ENCODE measurements around the gene ZNF276.

ZNF276 gene

DNA sequence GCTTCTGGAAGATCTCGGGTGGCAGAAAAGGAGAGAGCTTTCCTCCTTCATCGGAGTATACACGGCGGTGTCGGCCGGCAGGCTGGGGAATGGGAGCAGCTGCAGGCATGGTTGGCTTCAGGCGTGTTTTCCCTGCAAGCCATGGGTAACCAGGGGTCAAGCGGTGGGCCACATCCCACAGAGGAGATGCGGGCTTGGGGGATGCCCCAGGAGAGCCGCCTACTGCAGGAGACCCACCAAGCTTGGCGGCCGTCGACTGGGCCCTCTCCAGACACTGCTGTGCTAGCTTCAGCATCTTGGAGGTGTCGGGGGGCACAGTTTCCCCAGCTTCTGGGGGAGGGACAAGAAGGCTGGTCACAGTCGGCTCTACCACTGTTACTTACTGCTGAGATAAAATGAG lies 4.8 kb upstream of the ZNF276 start:
- DNase-seq (ENCODE audit: low read depth) = no peak

DNA sequence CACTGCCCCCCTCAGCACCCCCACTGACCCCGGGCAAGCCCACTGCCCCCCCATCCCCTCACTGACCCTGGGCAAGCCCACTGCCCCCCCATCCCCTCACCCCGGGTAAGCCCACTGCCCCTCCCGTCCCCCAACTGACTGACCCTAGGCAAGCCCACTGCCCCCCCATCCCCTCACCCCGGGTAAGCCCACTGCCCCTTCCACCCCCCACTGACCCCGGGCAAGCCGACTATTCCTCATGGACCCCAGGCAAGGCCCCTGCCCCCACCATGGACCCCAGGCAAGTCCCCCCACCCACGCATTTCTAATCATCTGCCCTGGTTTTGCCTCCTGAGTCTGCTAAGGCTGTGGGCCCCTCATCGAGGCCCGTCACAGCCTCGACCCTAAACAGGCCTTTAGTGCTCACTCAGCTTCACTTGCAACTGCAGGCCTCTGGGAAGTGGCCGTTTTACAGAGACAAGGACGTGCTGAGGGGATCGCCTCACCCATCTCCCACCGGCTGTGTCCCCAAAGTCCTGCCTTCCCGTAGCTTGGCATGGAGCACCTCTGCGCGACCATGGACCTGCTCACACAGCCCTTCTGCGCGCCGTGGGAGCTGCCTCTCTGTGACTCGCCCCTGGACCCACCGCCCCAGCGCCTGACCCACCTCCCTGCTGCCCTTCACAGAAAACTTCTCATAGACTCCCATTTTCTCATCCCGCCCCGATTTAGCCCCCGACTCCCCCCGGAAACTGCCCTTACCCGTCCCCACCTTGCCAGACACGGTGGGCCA lies 4.2 kb upstream of the ZNF276 start:
- DNase-seq (ENCODE audit: low read depth) = no peak

DNA sequence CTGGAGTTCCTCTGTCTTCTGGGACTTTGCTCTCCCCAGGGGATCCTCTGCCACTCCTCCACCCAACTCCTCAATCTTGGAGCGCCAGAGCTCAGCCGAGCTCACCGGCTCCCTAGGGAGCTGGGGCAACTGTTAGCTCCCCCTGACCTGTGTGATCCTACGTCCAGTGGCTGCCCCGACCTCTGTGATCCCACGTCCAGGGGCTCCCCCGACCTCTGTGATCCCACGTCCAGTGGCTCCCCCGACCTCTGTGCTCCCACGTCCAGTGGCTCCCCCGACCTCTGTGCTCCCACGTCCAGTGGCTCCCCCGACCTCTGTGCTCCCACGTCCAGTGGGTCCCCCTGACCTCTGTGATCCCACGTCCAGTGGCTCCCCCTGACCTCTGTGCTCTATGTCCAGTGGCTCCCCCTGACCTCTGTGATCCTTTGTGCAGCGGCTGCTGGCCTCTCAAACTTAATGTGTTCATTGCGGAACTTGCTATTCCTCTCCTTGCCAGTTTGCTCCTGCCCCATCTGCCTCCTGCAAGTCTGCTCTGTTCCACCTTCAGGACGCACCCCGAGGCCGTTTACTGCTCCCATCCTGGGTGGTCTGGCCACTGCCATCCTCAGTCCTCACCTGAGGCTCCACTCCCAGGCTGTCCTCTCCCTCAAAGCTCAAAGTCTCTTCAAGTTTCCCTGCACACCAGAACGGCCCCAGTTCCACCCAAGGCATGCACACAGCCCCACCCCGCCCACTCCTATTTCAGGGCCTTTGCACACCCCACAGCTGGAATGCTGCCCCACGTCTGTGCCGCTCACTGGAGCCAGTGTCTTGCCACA lies 3.4 kb upstream of the ZNF276 start:
- DNase-seq (ENCODE audit: low read depth) = no peak

DNA sequence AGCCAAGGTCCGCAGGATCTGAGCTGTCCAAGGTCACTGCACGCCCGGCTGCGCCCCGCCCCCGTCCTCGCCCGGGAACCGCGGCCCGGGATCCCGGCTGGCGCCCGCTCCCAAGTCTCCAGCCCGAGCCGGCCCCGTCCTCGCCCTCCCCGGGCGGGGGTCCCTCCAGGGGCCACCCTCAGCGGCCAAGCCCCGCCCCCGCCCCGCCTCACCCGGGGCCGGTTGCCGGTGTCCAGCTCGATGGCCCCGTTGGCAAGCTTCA lies 855 bp upstream of the ZNF276 start:
- DNase-seq (ENCODE audit: low read depth) = no peak

DNA sequence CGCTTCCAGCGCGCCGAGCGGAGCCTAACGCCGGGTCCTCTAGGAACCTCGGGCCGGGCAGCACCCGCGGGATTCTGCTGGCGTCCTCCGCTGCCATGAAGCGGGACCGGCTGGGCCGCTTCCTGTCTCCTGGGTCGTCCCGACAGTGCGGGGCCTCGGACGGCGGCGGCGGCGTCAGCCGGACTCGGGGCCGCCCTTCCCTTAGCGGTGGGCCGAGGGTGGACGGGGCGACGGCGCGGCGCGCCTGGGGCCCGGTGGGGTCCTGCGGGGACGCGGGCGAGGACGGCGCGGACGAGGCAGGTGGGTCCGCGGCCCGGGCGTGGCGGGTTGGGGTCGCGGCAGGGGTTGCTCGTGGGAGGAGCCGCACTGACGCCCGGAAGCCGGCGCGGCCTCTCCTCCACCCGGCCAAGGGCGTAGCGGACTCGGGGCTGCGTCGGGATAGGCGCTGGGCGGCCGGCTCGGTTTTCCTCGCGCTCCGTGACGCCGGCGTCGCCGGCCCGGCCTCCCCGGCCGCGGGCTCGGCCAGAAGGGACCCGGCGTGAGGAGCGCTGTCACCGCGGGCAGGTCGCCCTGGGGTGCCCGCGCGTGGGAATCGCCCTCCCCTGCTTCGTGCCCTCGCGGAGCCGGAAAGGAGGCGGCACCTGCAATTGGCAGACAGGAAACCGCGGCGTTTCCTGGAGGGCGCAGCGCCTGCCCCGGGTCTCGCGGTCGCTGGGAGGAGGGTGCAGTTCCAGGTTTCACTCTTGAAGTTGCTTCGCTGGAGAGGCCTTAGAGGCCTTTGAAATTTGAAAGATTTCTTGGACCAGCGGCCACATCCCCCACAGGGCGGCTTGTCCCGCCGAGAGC lies 432 bp downstream of the ZNF276 start:
- DNase-seq (ENCODE audit: low read depth) = peak; percentile 26

DNA sequence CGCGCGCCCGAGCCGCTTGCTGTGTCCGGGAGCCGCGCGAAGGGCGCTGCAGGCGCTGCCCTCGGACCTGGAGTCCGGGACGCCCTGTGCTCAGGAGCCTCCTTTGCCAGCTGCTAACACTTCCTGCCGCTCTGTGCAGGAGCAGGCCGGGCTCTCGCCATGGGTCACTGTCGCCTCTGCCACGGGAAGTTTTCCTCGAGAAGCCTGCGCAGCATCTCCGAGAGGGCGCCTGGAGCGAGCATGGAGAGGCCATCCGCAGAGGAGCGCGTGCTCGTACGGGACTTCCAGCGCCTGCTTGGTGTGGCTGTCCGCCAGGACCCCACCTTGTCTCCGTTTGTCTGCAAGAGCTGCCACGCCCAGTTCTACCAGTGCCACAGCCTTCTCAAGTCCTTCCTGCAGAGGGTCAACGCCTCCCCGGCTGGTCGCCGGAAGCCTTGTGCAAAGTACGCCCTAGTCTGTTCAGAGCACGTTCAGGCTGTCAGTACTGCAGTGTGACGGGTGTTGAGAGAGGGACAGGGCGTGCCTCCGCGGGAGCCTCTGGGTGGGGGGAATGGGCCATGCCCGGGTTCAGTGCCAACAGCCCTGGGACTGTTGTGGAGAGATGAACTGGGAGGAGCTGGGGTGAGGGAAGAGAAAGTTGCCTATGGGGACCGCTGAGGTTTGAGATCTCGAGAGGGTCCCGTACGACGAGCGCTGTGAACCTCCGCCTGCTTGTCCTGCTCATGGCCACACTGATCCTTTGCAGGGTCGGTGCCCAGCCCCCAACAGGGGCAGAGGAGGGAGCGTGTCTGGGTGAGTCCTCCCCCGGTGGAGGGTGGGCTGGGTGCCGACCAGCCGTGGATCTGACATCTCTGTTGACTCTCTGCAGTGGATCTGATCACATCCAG lies 1.3 kb downstream of the ZNF276 start:
- peak; percentile 67 for DNase-seq (ENCODE audit: low read depth)

DNA sequence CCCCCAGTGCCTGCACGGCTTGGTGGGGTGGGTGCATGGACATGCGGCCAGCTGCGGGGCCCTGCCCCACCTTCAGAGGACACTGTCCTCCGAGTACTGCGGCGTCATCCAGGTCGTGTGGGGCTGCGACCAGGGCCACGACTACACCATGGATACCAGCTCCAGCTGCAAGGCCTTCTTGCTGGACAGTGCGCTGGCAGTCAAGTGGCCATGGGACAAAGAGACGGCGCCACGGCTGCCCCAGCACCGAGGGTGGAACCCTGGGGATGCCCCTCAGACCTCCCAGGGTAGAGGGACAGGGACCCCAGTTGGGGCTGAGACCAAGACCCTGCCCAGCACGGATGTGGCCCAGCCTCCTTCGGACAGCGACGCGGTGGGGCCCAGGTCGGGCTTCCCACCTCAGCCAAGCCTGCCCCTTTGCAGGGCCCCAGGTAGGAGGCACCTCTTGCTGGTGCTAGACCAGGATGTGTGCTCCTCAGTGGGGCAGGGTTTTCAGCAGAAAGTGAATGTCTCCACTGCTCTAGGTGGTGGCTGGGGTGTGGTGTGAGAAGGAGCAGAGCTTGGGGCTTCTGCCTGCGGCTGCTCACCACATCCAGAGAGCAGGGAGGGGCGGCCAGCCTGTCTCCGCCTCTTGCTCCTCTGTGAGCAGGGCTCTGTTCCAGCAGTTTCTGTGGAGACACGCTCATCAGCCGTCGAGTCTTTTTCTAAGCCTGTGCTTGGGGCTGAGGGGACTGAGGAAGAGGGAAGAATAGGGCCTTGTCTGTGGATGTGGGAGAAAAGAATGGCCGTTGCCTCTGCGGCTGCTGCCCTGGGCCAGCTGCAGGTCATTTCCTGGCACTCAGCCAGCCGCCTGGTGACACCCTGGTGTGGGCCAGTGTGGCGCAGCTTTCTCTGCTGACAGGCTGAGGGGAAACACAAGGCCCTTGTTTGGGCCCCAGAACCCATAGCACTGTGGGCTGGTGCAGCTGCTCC lies 2.2 kb downstream of the ZNF276 start:
- DNase-seq (ENCODE audit: low read depth) = no peak

DNA sequence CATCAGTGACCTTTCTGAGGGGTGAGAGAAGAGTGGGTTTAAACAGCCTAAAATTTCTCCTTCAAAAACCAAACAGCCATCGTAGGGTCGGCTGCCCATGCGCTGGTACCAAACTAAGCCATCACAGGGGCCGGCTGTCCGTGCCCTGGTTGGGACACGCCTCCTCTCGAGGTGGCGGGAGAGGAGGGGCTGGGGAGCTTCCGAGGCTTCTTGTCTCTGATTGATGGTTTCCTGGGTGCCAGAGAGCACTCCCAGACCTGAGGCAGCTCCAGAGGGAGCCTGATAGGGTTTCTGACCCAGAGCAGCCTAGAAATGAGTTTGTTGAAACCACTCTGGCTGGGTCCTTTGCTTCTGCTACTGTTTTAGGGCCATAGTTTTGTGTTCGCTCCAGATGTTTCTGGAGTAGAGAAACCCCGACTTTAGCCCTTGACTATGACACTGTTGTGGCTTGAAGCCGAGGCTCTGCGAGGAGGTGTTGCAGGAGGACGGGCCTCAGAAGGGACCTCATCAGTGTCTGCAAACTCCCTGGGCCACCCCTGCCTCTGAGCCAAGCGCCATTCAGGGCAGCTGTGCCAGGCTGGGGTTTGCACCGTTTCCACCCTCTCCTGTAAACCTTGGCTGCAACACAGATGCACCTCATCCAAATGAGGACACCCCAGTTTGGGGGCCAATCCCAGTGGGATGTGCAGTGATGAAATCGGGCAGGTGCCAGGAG lies 6.2 kb downstream of the ZNF276 start:
- no peak for DNase-seq (ENCODE audit: low read depth)

DNA sequence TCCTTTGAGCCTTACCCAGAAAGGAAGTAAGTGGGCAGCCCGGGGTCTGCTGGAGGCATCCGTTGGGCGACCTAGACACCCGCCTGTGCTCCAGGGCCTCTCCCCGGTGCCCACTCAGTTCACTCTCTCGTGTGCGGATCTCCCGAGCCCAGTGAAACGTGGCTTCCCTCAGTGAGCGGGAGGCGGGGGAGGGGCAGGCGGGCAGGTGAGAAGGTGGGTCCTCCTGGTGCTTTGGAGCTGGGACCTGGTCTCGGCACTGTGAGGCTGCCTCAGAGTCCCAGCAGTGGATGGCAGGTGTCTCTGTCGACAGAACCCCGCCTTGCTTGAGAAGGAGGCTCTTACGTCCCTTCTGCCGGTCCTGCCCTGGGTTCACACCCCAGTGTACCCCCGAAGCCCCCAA lies 8.0 kb downstream of the ZNF276 start:
- no peak for DNase-seq (ENCODE audit: low read depth)

DNA sequence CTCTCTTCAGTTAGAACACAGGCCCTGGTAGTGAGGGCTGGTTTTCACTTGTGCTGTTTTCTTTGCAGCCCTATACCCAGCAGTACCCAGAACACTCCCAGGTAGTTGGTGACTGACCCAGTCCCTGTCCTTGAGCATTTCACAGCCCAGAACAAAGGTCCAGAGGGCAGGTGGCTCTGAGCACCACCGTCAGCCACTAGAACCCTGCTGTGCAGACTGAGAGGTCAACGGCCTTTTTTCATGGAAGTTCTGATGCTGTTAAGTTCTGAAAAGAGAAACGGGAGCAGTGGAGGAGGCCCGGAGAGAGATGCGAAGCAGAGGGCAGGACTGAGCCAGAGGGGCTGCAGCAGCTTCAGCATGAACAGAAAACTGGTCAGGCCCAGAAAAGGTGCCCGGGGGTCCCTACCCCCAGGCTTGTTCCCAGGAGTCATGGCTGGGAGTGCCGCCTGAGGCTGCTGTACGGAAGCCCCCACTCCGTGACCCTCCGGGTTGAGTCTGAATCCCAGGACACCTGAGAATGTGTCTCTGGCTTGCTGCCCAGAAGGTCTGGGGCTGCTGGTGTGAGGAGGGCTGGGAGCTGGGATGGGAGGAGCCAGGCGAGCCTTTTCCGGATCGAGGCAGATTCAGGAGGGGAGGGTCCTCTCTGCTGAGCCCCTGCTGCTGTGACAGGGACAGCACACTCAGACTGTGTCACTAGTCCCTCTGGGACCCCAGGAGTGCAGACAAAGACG lies 8.7 kb downstream of the ZNF276 start:
- no peak for DNase-seq (ENCODE audit: low read depth)

DNA sequence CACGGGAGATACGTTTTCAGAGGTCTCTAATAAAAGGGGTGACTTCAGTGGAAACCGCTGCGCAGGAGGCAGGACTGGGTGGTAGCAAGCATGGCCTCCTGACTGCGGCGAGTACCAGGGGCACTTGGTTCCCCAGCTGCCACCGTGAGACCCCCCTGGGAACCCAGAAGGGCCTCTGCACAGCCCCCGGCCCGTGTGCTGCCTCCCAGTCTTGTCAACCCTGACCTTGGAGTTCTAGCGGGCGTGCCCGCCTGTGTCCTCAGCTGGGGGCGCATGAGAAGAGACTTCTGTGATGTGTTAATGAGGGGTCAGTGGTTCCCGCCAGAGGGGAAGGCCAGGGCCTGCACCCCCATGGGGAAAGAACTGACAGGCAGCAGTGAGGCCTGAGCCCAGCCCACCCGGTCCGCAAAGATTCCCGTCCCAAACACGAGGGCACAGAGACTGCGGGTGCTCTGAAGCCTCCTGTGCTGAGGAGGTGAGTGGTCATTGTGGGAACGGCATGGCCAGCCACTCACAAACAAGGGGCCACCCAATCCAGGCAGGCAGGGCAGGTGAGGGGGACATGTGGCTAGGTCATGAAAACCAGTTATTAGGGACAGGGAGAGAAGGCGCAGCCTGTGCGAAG lies 9.4 kb downstream of the ZNF276 start:
- DNase-seq (ENCODE audit: low read depth) = no peak

DNA sequence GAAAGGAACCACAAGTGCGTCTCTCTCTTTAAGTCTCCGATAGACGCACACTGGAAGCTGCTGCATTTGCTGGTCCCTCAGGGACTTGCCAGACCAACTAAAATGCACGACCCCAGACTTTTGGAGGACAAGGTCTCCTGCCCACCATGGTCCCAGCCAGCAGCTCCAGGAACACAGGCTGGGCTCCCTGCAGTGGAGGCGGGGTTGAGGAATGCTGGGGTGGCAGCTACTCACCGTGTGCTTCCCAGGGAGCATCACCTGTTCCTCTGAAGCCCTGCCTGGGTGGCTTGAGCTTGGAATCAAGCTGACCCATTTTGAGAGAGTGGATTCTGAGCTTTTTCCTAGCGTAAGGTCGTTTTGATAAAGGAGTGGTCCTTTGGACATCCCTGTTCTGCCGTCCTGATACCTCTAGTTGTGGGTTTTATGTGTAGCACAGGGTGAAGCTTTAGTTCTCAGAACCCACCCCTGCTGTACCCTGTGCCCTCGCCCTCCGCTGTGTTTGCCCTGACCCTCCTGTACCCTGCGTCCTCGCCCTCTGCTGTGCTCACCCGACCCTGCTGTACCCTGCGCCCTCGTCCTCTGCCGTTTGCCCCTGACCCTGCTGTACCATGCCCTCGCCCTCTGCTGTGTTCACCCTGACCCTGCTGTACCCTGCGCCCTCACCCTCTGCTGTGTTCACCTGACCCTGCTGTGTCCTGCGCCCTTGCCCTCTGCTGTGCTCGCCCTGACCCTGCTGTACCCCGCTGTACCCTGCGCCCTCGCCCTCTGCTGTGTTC lies 11.0 kb downstream of the ZNF276 start:
- no peak for DNase-seq (ENCODE audit: low read depth)

DNA sequence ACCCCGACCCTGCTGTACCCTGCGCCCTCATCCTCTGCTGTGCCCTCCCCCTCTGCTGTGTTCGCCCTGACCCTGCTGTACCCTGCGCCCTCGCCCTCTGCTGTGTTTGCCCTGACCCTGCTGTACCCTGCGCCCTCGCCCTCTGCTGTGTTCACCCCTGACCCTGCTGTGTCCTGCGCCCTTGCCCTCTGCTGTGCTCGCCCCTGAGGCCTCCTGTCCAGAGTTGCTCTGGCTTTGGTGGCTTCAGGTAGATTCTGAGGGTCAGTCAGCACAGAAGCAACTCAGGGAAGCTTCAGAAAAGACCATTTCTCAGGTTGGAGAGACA lies 11.5 kb downstream of the ZNF276 start:
- no peak for DNase-seq (ENCODE audit: low read depth)

DNA sequence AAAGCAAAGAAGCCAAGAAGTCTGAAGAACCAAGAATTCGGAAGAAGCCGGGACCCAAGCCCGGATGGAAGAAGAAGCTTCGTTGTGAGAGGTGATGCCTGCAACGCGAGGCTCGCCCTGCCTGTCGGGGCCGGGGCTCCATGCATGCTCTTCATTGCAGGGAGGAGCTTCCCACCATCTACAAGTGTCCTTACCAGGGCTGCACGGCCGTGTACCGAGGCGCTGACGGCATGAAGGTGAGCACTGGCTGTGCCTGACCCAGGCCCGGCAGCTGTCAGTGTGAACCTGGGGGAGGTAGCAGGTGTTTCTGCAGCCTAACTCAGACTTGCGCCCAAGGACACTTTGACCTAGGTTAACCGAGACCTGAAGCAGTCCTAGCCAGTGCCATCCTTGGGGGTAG lies 12.0 kb downstream of the ZNF276 start:
- DNase-seq (ENCODE audit: low read depth) = no peak

DNA sequence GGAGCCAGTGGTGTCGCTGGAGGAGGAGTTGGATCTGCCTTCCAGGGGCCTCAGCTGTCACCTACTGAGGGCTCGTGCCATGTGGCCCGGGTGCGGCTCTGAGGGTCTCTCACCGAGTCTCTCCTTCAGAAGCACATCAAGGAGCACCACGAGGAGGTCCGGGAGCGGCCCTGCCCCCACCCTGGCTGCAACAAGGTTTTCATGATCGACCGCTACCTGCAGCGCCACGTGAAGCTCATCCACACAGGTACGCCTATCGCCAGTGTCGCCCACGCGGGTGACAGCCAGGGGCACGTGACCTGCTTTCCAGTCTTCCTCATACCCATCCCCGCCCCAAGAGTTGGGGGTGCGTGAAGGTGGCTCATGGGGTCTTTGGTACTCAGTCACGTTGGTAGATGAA lies 12.5 kb downstream of the ZNF276 start:
- no peak for DNase-seq (ENCODE audit: low read depth)

DNA sequence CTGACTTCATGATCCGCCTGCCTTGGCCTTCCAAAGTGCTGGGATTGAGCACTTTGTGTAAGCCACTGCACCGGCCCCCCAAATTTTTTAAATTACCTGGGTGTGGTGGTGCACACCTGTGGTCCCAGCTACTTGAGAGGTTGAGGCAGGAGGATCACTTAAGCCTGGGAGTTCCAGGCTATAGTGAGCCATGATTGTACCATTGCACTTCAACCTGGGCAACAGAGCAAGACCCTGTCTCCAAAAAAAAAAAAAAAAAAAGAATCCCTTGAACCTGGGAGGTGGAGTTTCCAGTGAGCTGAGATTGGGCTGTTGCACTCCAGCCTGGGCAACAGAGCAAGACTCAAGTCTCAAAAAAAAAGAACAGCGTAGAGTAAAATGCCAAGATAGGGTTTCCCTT lies 15.2 kb downstream of the ZNF276 start:
- no peak for DNase-seq (ENCODE audit: low read depth)

DNA sequence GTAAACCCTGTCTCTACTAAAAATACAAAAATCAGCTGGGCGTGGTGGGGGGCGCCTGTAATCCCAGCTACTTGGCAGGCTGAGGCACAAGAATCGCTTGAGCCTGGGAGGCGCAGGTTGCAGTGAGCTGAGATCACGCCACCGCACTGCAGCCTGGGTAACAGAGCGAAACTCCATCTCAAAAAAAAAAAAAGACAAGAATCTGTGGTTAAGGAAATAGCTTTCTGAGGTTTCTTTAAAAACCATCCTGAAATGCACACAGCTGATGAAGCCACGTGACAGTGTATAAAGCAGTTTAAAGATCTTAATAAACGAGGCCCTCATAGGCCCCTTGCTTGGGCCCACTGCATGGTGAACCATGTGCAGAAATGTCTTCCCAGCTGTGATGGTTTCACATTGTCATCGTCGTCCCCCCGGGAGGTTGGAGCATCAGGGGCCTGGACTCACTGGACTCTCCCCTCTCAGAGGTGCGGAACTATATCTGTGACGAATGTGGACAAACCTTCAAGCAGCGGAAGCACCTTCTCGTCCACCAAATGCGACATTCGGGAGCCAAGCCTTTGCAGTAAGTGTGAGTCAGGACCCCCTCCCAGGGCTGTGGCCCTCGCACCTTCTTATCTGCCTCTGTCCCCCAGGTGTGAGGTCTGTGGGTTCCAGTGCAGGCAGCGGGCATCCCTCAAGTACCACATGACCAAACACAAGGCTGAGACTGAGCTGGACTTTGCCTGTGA lies 16.2 kb downstream of the ZNF276 start:
- no peak for DNase-seq (ENCODE audit: low read depth)

DNA sequence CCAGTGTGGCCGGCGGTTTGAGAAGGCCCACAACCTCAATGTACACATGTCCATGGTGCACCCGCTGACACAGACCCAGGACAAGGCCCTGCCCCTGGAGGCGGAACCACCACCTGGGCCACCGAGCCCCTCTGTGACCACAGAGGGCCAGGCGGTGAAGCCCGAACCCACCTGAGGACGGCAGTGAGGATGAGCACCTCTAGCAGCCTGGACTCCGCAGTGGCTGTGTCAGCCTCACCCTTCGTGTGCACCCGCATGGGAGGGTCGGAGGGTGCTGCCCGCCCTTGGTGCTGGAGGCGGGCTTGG lies 16.7 kb downstream of the ZNF276 start:
- no peak for DNase-seq (ENCODE audit: low read depth)
